Measurements from ENCODE around the gene GLB1L. TPM values are rescaled to one million over a fixed set of nuclear protein-coding genes. Genes with fewer than 3 reads are reported as not detected.
A peak's percentile ranks its signal among the peaks of the same experiment; 100 is the strongest.

GLB1L gene
- total RNA-seq, 2 donors from 2014 or later: 9.1 to 13.7 TPM

GRCh38 chr2:219252900-219253752 lies 7.9 kb upstream of the GLB1L start, which contains the start of gene TUBA4B:
Gene TUBA4B (plus strand): TSS chr2:219253243. CDS start chr2:219253408, 165 bp downstream.
- ATAC-seq (ENCODE audit: insufficient number of reproducible peaks, low FRiP score, low read depth) (no peak), DNase-seq (ENCODE audit: low spot score) (no peak)
- Histone ChIP-seq H3K27me3 (replicated peaks; ENCODE audit: insufficient read depth) (no peaks in the 10 kb centered on the region), H3K4me3 (peak within 1 kb of the TSS; percentile 76), H3K27ac (peak within 1 kb of the TSS; percentile 88 to 95), H3K36me3 (peaks cover 7% of the 10 kb centered on the region), H3K9me3 (no peaks in the 10 kb centered on the region), H3K4me1 (ENCODE audit: control insufficient read depth in 1 of 2, low read depth in 2 of 2) (peaks cover 37 to 59% of the 10 kb centered on the region in 2 donors)
- TF ChIP-seq CTCF (IDR thresholded peaks at IDR 0.05): no peak

GRCh38 chr2:219252570-219252899 lies 7.3 kb upstream of the GLB1L start:
- Histone ChIP-seq H3K27ac (peak overlapping the region; percentile 88 to 95), H3K27me3 (replicated peaks; ENCODE audit: insufficient read depth) (no peaks in the 10 kb centered on the region), H3K4me1 (ENCODE audit: control insufficient read depth in 1 of 2, low read depth in 2 of 2) (peaks cover 37 to 65% of the 10 kb centered on the region in 2 donors), H3K4me3 (peak overlapping the region; percentile 76), H3K36me3 (peaks cover 7% of the 10 kb centered on the region), H3K9me3 (no peaks in the 10 kb centered on the region)
- DNase-seq (ENCODE audit: low spot score) (no peak), ATAC-seq (ENCODE audit: insufficient number of reproducible peaks, low FRiP score, low read depth) (no peak)
- no peak for TF ChIP-seq CTCF (IDR thresholded peaks at IDR 0.05)

DNA sequence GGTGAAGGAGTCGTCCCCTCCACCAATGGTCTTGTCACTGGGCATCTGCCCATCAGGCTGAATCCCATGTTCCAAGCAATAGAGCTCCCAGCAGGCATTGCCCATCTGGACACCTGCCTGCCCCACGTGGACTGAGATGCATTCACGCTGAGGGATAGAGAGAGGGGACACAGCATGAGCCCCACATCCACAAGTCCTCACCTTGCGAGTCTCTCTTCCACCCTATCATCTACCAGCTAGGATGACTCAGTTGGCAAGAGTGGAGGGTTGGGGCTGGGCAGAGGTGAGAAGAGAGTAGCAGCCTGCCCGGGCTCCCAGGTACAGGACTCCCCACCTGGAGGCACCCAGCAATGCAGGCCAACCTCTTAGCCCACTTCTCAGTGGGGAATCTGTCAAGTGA lies 6.8 kb upstream of the GLB1L start:
- peak overlapping the region; percentile 76 for H3K4me3 ChIP-seq
- H3K4me1 ChIP-seq (ENCODE audit: control insufficient read depth in 1 of 2, low read depth in 2 of 2): peaks cover 37 to 69% of the 10 kb centered on the region in 2 donors
- H3K9me3 ChIP-seq: no peaks in the 10 kb centered on the region
- peak overlapping the region; percentile 88 to 95 for H3K27ac ChIP-seq
- no peak for ATAC-seq (ENCODE audit: insufficient number of reproducible peaks, low FRiP score, low read depth)
- peaks cover 7% of the 10 kb centered on the region for H3K36me3 ChIP-seq
- no peak for TF ChIP-seq CTCF (IDR thresholded peaks at IDR 0.05)
- no peak for DNase-seq (ENCODE audit: low spot score)
- no peaks in the 10 kb centered on the region for H3K27me3 ChIP-seq (replicated peaks; ENCODE audit: insufficient read depth)

DNA sequence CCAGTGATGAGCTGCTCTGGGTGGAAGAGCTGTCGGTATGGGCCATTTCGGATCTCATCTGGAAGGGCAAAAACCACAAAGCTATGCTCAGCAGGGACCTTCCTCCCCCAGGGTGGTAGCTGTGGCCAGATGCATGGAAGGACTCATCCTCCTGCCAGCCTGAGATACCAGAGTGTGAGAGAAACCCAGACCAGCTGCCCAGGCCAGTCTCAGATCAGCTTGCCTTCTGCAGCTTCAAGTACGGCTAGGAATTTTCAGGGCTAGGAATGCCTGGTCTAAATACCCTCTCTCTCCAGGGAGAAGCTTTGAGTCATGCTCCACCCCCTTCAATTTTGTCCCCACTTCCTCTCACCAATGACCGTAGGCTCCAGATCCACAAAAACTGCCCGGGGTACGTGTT lies 6.4 kb upstream of the GLB1L start:
- H3K4me3 ChIP-seq: peak overlapping the region; percentile 76
- no peak for DNase-seq (ENCODE audit: low spot score)
- H3K9me3 ChIP-seq: no peaks in the 10 kb centered on the region
- no peak for ATAC-seq (ENCODE audit: insufficient number of reproducible peaks, low FRiP score, low read depth)
- TF ChIP-seq CTCF (IDR thresholded peaks at IDR 0.05): no peak
- peaks cover 37 to 73% of the 10 kb centered on the region in 2 donors for H3K4me1 ChIP-seq (ENCODE audit: control insufficient read depth in 1 of 2, low read depth in 2 of 2)
- peak overlapping the region; percentile 88 to 95 for H3K27ac ChIP-seq
- H3K36me3 ChIP-seq: peaks cover 7% of the 10 kb centered on the region
- no peaks in the 10 kb centered on the region for H3K27me3 ChIP-seq (replicated peaks; ENCODE audit: insufficient read depth)

DNA sequence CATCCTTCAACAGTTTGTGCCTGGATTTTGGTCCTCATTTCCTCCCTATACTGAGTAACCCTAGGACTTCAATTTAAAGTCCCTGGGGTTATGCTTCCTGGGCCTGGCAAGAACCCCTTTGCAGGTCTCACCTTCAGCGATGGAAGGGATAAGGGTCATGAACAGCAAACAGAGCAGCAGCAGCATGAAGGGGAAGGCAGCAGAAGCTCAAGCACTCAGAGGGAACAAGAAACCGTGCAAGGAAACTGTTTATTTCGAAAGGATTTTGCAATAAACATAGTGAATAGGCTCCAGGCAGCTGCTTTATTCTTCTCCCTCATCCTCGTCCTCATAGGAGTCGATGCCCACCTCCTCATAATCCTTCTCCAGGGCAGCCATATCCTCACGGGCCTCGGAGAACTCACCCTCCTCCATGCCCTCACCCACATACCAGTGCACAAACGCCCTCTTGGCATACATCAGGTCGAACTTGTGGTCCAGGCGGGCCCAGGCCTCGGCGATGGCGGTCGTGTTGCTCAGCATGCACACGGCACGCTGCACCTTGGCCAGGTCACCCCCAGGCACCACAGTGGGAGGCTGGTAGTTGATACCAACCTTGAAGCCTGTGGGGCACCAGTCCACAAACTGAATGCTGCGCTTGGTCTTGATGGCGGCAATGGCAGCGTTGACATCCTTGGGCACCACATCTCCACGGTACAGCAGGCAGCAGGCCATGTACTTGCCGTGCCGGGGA lies 5.0 kb upstream of the GLB1L start:
- no peak for DNase-seq (ENCODE audit: low spot score)
- TF ChIP-seq CTCF (IDR thresholded peaks at IDR 0.05): no peak
- H3K27me3 ChIP-seq (replicated peaks; ENCODE audit: insufficient read depth): no peaks in the 10 kb centered on the region
- no peaks in the 10 kb centered on the region for H3K9me3 ChIP-seq
- peak overlapping the region; percentile 88 to 95 for H3K27ac ChIP-seq
- H3K4me3 ChIP-seq: peak overlapping the region; percentile 59
- peaks cover 43 to 83% of the 10 kb centered on the region in 2 donors for H3K4me1 ChIP-seq (ENCODE audit: control insufficient read depth in 1 of 2, low read depth in 2 of 2)
- no peak for ATAC-seq (ENCODE audit: insufficient number of reproducible peaks, low FRiP score, low read depth)
- H3K36me3 ChIP-seq: peaks cover 7% of the 10 kb centered on the region

Measured in thoracic aorta (tissue), 2 donors.